Suppressor macrophage treated with lipopolysaccharide for 4 hours (primary cell): ENCODE results near the gene DLG2.

Experiments
- DNase-seq: peaks from one replicate; pipeline ENCODE4 v3.0.0-alpha.2; 2020

The DLG2 gene

DNA sequence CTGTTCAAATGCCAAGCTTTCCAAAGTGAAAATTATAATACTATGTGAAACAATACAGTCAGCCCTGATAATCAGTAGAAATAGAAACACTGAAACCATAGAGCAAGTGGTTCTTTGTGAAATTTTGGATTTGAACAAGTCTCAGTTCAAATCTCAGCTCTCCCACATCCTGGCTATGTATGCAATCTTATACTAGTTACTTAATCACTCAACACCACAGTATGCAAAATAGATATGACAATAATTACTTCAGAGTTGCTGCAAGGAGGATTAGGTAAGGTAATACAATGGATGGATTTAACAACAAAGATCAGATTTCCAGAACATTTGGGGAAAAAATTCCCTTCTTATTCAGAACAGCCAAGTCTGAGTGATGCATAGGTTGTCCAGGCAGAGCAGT is 1489.2 kb downstream of the DLG2 start:
- DNase-seq = no peak

DNA sequence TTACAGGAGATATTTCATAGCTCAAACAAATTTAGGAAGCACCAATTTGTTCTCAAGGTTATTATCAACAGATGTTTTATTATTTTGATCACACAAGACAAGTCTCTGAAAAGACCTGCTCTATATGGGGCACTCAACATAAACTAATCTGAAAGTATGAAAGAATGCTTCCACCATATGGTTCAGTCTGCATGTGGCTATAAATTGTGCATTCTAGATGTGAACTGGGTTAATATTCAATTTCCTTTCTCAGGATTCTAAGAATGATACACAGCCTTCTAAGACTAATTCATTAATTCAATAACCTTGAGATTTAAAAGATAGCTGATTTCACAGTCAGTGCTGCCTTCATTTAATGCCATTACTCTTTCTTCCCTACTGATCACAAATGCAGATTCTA is 1489.6 kb downstream of the DLG2 start:
- no peak for DNase-seq

DNA sequence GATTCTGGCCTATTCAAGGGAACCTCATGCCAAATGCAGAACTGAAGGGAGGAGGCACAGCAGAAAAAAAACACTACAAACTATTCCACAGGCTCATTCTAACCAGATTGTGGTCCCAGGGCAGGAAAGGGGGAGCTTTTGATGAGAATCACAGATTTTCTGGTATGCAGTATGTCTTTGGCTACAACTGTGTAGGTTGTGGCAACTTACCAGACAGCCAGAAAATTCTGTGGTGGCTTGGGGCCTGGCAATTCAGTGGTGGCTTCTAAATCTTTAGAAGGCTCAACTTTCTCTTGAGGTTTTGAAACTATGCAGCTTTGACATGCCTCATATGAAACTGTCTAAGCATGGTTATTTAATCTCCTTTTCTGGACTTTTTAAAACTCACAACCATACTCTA is 1490.2 kb downstream of the DLG2 start:
- no peak for DNase-seq

DNA sequence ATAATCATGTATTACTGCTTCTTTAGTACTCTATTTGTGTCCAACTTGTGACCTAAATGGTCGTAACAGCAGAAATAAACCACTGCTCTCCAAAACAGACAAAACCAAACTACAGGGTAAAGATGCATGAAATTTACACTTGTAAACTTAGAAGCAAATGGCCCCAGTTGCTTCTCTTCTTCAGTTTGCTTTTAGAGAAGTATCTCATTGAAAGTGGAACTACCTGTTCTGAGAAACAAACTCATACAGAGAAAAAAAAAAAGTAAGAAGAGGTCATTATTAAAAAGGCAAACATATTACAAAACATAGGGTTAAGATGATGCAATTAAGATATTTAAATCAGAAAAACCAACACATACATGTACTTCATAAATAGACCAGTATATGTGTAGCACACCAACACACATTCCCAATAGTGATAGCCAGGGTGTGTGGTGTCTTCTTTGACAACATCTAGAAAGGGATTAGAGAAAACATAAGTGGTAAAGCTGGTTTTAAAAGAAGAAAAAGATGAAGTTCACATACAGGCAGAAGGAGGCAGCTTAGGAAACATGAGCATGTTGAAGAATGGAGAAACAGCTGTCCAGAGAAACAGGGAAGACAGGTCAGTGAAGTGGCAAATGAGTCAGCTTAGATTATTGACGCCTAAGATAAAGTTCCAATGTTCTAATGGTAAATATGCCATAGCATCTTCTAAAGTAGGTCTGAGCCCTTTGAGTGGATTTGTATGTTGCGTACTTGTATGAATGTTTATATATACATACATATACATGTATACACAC is 1496.3 kb downstream of the DLG2 start:
- no peak for DNase-seq

DNA sequence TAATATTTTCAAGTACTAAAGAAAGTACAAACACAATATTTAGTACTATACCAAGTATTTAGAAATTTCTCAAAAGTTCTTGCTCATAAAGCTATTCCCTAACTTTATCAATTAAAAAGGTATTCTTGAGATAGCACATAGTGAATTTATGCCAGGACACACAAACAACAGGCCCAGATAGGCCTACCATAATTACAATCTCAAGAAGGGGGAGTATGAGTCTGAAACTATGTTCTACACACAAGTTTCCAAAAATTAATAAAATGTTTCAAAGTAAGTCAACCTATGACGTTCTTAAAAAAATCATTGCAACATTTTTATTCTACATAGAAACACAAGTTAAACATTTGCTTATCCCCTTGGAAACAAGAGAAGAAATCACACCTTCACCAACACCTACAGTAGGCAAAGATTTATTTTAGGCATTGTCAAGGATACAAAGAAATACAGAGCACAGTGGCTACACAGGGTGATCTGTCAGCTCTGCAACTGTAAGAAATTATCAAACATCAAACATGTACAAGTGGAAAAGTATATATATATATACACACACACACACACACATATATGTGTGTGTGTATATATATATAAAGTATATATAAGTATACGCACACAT is 1497.1 kb downstream of the DLG2 start:
- no peak for DNase-seq

DNA sequence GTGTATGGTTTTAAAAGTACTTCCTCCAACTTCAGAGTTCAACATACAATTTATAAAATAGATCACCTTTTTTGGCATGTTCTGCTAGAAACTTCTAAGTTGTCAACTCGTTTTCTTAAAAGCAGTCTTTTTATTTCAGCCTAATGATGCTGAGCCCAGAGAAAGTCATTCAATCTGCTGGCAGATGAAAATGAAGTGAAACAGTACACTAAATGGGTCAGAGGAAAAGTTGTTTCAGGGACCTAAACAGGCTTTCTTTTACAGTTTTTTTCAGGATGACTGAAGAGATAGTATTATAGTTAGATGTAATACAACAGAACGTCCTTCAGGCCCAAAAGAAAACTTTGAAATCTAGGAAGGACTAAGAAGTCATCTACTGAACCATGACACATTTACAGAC is 1498.3 kb downstream of the DLG2 start:
- DNase-seq = no peak

DNA sequence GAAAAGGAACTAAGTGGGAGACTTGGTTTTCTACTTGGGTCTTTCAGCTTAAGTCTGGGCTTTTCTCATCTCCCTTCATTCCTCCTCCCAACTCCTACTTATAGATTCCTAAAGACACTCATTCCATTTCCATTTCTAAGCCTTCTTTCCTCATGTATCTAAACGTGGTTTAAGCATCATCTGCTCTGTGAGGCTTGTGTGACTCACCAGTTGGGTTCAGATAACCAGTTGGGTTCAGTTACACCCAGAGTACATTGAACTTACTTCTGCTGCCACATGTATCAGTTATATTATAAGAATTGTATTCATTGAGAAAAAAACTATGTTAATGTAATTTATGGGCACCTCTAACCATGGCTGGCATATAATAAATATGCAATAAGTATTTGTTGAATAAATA is 1509.8 kb downstream of the DLG2 start:
- DNase-seq = no peak

DNA sequence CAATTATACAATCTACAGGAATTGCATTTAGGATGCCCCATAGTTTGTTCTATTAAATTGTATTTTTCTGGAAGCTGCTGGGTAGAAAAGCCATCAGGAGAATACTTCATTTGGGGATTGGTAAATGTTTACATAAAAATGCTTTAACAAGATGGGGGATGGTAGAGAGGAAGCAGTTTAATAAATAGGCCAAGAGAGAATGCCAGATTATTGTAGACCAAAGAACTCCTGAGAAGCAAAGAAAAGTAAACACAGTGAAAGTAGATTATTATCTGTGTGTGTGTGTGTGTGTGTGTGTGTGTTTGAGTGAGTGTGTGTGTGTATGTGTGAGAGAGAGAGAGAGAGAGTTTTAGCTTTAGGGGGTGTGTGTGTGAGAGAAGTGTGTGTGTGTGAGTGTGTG is 1520.6 kb downstream of the DLG2 start:
- DNase-seq = no peak

DNA sequence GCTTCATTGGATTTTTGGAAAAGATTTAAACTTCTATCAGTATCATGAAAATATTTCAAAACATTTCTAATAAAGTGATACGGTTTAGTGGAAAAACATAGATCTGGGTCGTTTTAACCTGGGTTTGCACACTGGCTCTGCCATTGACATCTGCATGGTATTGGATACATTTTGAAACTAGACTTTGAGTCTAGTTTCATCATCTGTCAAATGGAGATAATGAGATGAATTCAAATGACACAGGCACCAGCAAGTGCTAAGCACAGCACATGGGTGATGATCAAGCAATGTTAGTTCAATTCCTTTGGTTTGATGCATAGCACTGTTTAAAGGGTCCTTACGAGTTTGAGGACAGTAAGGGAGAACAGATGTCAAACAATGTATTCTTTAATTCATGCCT is 1522.0 kb downstream of the DLG2 start:
- no peak for DNase-seq

DNA sequence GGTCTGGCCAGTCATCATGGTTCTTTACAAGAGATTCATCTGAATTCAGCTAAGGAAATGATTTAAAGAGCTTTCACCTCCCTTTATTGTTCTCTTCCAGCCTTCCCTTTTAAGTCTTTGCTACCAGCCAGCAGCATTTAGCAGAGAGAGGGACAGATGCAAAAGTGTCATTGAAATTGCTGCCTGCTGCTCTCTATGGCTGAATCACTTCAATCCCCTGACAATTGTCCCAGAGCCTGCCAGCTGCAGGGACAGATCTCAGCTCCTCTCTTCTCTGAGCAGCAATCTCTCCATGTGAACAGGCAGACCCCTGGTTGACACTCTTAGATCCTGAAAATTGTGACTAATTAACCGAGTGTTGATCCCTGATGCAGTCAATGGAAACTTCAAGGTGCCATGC is 1524.0 kb downstream of the DLG2 start:
- no peak for DNase-seq

DNA sequence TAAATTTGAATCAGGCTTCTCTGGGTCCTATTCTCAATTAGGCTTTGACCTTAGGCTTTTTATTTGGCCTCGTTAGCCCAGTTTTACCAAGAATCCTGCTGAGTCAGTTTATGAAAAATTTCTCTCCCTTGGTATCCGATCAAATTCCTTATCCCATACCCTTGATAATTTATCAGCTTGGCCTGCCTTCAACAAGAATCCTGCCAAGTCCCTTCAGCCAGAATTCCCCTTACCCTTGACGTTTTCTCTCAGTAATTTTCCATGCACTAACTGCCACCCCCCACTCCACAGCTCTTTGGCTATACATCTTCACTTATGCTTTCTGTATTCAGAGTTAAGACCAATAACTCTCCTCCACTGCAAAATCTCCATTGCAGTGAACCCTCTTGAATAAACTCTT is 1530.0 kb downstream of the DLG2 start:
- DNase-seq = no peak

DNA sequence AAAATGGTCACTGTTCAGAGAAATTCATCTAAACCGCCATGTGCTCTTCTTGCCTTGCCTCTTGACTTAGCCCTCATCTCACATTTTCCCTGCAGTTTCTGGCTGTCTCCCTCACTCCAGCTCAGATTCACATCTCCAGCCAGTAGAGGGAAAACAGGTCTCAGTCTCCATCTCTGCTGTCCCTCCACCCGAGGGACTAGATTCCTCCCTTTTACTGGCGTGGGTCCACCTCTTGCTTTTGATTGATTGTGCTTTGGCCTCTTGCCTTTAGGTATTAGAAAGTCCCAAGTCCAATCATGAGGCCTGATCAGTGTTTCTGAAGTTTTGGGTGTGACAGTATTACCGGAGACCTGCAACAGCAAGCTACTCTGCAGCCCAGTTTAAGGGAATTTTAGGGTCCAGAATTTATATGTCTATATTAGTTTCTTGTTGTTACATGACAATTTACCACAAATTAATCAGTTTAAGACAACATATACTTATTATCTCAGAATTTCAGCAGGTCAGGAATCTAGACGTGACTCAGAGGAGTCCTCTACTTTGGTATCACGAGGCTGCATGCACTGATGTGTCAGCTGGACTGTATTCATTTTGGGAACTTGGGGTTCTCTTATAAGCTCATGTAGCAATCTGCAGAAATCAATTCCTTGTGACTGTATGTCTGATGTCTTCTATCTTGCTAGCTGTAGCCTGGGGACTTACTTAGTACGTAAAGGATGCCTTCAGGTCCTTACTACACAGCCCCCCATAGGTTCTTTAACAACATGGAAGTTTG is 1535.7 kb downstream of the DLG2 start:
- DNase-seq = no peak

DNA sequence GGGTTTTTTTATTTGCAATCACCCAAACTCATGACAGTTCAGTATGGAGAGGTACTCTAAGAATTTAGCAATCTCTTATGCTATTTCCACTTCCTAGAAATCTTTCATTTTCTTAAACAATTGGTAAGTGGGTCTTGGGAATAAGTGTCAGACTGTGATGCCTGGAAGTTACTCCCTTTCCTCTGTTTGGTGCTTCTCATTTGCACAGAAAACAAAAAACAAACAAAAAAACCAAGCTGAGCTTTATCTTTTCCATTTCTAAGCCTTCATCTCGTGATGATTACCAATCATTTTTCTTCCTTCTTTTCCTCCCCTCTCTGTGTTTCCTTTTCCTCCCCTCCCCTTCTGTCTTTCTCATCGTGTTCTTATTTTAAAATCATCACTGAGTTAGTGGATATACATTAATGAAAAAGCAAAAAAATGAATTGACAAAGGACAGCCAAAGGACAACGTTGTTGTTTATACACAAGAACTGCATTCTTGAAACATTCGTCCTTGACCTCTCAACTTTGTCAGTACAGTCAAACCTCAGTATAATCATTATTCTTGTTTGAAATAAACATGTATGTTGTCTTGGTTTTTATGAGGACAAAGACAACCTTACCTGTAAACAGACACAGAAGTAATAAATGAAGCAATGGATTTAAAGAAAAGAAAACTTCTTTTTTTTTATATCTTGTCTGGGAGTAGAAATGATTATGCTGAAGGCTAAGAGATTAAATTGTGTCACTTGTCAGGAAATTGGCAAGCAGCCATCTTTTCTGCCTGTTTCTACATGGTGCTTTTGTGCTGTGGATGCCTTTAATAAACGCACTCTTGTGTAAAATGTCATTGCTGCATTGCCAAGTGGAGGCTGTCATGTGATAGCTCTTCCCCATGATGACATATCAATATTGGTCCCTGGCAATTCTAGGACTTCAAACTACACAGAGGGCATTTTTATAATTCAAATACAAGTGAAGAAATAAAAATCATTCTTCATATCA is 1537.8 kb downstream of the DLG2 start:
- DNase-seq = no peak

DNA sequence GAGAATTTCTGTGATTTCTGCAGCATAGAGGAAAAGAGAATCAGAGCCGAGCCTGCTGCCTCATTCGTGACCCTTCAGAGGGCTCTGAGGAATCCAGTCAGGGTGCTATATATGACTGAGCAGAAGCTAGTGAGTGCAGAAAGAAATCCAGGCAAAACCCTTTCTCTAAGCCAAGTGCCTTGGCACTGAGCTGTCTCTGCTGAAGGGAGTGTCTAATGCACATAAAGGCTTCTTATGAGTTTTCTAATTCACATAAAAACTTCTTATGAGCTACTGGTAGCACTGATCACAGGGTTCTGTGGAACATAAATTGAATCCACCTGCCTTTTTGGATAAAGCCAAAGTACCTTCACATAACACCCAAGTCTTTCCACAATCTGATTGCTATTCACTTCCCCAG is 1555.3 kb downstream of the DLG2 start:
- no peak for DNase-seq

DNA sequence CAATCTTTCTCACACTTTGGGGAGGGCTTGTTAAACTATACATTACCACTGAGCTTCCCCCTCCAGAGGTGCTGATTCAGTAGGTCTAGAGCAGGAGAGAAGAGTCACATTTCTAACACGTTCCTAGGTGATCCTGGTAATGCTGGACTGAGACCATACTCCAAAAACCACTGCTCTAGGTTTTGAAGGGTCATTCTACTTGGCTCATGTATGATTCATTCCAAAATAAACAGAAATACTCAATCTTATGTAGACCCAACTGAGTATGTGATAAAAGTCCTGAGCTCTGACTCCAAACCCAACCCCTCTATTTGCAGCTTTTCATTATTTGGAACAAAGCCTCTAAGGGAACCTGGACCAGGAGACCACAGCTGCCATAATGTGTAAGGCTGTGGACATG is 1558.1 kb downstream of the DLG2 start:
- DNase-seq = no peak

DNA sequence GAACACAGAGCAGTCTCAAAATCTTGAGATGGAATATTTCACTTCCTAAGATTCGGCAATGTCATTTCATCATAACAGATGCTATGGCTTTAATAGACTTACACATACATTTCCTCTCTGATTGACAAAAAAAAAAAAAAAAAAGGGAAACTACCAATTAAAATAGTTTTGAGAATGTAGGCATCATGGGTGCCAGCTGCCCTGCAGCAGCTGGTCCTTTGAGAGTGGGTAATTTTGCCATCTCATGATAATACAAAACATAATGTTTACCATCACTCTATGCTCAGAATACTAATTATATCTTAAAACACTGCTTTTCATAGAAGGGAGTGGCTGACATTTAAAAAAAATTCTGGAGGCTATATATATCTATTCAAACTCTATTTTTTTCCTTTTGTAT is 1565.4 kb downstream of the DLG2 start:
- DNase-seq = no peak

DNA sequence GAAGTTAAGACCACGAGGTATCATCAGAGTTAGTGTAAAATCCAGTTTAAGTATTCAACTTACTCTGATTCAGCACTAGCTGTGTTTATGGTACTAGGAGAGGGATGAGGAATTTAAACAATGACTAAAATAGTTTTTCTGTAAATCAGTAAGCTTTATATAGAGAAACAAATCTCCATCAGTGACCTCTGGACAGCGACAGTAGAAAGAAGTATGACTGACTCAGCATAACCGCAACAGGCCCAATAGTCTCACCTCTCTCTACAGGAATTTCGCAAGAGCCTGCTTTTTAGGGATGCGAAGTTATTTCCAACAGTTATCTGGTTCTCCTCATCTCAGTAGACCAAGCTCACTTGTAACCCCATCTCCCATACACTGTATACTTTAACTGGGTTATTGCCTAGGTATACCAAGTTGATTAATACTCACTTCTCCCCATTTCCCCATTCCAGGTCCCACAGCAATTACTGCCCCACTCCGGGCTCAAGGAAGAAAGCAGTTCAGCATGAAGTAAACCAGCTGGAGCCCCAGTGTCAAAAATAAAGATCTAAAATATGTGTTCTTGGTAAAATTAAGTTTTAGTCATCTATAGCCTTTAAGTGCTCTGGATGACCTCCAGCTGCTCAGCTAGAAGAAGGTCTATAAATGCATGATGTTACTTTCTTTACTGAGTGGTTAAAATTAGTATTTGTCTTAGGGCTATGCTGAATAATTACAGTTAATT is 1570.3 kb downstream of the DLG2 start:
- DNase-seq = no peak

DNA sequence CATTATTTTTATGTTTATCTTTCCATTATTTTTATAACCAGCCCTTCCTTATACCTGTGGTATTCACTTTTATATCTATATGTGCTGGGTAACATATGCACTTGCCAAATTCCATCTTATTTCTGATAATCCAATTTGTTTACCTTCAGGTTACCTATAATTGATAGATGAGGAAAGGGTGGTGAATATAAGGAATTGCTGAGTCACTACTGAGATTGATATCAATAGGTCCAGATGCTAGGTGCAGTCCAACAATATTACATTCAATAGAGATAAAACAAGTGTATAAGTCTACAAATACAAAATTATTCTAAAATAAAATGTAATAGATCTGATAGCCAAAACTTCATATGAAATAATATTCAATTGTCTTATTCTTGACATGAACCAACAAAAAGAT is 1582.0 kb downstream of the DLG2 start:
- no peak for DNase-seq

DNA sequence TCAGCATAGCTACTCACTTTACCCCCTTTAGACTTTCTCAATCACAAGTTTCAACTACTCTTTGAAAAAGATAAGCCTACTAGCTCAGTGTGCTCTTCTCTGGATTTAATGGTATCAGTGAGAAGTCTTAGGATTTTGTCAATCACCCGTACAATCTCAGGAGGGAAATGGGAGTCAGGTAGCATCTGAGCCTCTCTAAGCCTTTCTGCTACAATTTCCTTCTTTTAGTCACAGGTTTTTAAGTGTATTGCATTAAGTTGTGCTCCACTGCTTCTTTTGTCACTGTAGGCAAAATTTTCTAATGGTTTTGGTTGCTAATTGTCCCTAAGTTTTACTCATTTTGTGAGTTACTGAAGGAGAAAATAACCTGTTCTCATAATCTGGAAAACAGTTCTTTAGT is 1582.4 kb downstream of the DLG2 start:
- no peak for DNase-seq

DNA sequence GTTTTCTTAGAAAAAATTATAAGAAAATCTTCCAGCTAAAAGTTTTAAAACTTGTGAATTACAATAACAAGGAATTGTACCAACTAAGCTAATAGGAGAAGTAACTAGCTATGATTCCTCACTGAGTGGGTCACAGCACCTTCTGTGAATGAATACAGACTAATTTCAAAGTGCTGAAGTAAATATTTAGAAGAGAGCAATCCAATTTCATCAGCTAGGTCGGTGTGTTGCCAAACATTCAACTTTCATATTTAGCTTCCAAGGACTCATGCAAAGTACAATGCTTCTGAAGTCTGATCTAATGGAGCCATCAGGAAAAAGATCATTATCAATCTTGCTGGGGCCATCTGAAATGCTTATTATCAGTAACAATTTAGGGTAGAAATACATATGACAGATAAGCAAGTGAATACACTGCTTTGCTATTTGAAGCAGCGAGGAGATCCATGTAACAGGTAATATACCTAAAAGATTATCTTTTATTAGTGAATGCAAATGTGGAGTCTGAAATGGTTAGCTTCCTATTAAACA is 1590.4 kb downstream of the DLG2 start:
- no peak for DNase-seq

DNA sequence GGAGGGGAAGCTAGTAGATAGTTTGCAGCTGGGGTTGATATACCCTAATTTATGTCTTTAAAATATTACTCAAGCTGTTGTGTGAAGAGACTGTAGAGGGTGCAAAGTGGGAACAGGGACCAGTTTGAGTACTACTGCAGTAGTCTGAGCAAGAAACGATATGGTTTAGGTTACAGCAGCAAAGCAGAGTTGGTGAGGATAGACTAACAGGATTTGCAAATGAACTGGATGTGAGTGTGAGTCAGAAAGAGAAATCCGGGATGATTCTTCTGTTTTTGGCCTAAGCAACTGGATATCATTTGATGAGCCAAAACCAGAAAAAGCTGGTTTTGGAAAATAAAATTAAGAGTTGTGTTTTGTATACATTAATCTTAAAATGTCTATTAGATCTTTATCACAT is 1591.5 kb downstream of the DLG2 start:
- no peak for DNase-seq

DNA sequence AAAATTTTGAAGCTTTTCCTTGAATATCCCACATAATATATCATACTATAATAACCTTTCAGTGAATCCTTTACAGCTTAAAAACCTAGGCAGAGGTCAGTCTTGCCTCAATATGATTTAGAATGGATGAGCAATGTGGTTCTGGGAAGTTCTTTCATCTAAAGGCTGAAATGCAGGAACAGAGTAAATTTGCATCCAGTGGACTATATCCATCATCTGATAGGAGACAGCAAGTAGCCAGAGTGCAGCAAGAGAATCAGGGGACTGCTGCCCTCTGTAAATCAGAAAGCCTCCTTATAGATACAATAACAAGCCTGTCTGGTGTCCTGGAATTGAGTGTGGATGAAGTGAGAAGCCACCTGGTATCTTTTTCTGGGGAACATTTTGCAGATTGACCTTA is 1592.7 kb downstream of the DLG2 start:
- DNase-seq = no peak
